CD4-positive, alpha-beta T cell treated with Interleukin-21 for 1 hour (primary cell): ENCODE measurements around the gene NDUFA3.

Experiments used
- DNase-seq: peaks from one replicate; pipeline ENCODE4 v3.0.0-alpha.2; 2020

Gene NDUFA3

DNA sequence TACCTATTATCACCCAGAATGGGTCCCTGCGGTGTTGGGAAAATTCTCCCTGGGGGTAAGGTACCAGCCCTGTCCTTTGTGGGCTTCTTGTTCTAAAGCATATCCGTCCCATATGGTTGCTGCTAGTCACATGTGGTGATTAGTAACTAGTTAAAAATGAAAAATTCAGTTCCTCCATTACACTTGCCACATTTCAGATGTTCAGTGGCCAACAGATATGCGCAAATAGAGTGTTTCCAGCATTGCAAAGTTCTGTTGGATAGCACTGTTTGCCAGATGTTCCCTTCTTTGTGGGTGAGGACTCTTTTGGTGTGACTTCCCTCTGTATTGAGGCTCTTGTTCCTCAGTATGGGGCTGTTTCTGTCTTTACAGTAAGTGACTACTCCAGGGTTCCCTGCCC lies 38.7 kb downstream of the NDUFA3 start:
- DNase-seq, result no peak

- no peak for DNase-seq
Observed at GRCh38 chr19:54142166-54142780, 39.6 kb downstream of the NDUFA3 start.

GRCh38 chr19:54145541-54146158 lies 43.0 kb downstream of the NDUFA3 start:
- DNase-seq, result no peak

DNA sequence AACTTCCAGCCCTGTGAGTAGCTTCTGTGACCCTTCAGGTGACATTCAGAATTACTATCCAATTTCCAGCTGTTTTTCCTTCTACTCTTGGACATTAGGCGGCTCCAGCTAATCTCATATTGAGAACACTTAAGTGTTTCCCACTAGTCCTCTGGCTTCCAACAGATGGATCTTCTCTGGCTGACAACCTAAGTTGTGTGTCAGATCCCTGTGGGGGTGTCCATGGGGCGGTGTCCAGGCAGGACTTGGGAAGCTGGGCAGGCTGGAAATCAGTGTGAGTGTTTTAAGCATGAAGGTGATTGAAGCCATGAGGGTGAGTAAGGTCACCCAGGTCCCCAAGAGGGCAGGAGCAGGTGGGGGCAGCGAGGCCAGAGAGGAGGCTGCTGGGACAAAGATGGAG lies 45.0 kb downstream of the NDUFA3 start:
- DNase-seq, result no peak

GRCh38 chr19:54148158-54148557 lies 45.5 kb downstream of the NDUFA3 start:
- DNase-seq, result no peak

- no peak for DNase-seq
Observed at GRCh38 chr19:54149021-54149812, 46.6 kb downstream of the NDUFA3 start.

DNA sequence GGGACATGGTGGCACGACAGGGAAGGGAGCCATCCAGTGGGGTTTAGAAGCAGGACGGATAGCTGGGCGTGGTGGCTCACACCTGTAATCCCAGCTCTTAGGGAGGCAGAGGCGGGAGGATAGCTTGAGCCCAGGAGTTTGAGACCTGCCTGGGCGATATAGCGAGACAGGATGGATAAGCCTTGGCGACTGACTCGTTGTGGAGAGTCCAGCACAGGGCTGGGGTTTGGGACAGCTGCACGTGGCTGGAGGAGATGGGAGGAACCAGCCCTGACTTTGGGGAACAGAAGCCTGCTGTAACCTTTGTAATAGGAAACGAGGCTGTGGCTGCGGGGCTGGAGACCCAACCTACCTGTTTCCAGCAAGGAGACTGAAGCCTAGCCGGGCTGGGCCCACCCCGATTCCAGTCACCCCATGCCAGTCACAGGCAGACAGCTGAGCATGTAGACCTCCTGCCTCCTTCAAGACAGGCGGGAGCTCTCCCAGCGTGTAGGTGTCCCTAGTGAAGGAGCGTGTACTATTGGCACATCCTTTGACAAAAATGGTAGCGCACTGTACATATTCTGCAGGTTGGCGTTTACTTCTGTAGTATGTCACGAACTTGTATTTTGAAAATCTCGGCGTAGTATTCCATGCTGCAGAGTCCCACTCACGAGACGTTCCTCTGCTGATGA lies 48.8 kb downstream of the NDUFA3 start:
- DNase-seq, result no peak

DNA sequence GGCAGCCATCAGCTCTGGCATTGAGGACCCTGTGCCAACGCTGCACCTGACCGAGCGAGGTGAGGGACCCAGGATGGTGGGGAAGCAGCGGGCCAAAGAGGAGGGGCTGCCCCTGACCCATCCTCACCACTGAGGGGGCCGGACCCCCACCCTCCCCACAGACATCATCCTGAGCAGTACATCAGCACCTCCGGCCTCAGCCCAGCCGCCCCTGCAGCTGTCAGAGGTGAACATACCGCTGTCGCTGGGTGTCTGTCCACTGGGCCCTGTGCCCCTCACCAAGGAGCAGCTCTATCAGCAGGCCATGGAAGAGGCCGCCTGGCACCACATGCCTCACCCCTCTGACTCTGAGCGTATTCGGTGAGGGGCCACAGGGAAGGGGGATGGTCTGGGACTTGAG lies 49.6 kb downstream of the NDUFA3 start:
- no peak for DNase-seq

DNA sequence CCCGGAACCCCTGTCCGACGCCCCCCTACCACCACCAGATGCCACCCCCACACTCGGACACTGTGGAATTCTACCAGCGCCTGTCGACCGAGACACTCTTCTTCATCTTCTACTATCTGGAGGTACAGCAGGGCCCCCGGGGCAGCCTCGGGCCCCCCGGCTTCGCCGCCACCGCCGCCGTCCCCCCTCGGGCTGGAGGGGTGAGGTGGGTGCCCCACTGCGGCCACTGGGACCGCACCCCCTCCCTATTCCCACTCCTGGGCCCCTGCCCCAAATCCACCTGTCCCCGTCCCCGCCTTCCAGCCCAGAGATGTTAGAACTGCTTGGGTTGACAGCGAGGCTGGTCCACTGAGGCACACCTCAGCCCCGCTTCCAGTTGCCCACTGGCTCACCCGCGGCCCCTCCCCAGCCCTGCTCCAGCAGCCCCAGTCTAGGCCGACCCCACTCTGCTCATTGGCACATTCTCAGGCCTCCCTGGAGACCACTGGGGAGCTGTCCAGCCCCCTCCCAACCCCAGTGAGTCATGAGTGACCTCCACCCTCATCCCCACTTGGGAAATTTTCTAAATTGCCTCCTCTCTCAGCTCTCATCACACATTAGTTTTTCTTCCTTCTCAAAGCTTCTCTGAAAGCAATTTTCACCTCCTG lies 50.3 kb downstream of the NDUFA3 start:
- no peak for DNase-seq

DNA sequence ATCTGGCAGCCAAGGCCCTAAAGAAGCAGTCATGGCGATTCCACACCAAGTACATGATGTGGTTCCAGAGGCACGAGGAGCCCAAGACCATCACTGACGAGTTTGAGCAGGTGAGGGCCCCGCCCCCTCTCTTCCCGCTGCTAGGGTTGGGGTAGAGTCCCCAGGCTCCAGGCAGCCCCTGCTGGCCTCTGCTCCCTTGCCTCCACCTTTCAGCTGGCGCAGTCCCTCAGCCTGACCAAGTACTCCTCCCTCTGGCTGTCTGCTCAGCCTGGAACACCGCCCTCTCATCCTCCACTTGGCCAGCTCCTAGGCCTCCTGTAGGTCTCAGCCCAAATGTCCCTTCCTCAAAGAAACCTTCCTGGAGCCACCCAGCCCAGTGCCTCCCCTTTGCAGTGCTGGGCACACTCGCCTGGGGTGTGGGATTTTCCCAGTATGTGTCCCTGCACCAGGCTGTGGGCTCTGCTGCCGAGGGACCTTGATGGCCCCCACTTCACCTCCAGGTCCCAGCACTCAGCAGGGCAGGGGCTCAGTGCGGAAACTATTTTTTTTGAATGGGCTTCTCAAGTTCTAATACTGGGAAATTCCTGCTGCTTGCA lies 51.2 kb downstream of the NDUFA3 start:
- DNase-seq, result no peak

GRCh38 chr19:54154603-54155345 lies 52.1 kb downstream of the NDUFA3 start:
- DNase-seq, result peak; percentile 37

- no peak for DNase-seq
Observed at GRCh38 chr19:54155694-54156093, 53.0 kb downstream of the NDUFA3 start.

- DNase-seq, result no peak
Observed at GRCh38 chr19:54156490-54156889, 53.8 kb downstream of the NDUFA3 start.

DNA sequence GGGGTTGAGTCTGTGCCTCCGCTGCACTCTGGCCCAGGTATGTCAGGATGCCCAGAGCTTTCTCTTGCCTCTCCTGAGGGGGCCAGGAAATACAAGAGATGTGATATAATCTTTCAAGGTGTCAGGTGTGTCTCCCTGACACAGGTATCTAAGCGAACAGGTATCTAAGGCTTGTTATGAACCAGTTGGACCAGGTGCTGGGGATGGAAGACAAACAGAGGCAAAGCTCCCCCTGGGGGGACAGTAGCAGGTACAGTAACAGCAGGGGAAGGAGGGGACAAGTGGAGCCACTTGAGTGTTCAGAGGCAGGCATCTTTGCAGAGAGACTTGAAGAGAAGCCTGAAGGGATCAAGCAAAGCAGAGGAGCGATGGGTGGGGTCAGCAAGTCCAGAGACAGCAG lies 54.3 kb downstream of the NDUFA3 start:
- no peak for DNase-seq
